CD14-positive monocyte (primary cell): ENCODE data around the gene ZNF592. TPM values are rescaled to one million over a fixed set of nuclear protein-coding genes. Genes with fewer than 3 reads are reported as not detected.
"Not testable (repeated sequence)": the region's sequence is repeated elsewhere in the genome, so short reads cannot be mapped to it uniquely, and the experiment has no call there.

Source experiments
- DNase-seq, 3 donors: peaks; one replicate each; pipeline ENCODE4 v3.0.0-alpha.2; 2011 to 2022
- H2AFZ ChIP-seq: 2 replicates; pipeline ENCODE4 v1.6.0; 2012; ENCODE audit warnings: mild to moderate bottlenecking, low read depth, low read length, inconsistent platforms; ENCODE audit not compliant: insufficient read depth, poor library complexity, severe bottlenecking
- H3K27ac ChIP-seq, 2 donors: 1 replicate in 1 of 2; 2 replicates in 1 of 2; pipeline ENCODE4 v1.5.1; 2012 to 2013; ENCODE audit warnings: low read length in 2 of 2, control low read depth in 1 of 2, inconsistent platforms in 1 of 2, low read depth in 1 of 2, mild to moderate bottlenecking in 1 of 2
- H3K27me3 ChIP-seq, 2 donors: one replicate each; pipeline versions ENCODE4 v1.6.0 to v1.6.1; 2011 to 2013; ENCODE audit warnings: low read length in 2 of 2; ENCODE audit not compliant: control insufficient read depth in 2 of 2, insufficient read depth in 2 of 2
- H3K36me3 ChIP-seq, 2 donors: replicated peaks in 1 of 2; 1 replicate in 1 of 2; 2 replicates in 1 of 2; pipeline versions ENCODE4 v1.5.1 to v1.6.1; 2012 to 2013; ENCODE audit warnings: low read length in 2 of 2, control low read depth in 1 of 2, inconsistent platforms in 1 of 2, mild to moderate bottlenecking in 1 of 2; ENCODE audit not compliant: insufficient read depth in 2 of 2, control insufficient read depth in 1 of 2
- H3K4me1 ChIP-seq, 2 donors: 1 replicate in 1 of 2; 2 replicates in 1 of 2; pipeline versions ENCODE4 v1.5.1 to v1.6.1; 2012 to 2013; ENCODE audit warnings: low read length in 2 of 2, control low read depth in 1 of 2, inconsistent platforms in 1 of 2, mild to moderate bottlenecking in 1 of 2, moderate library complexity in 1 of 2; ENCODE audit not compliant: insufficient read depth in 2 of 2, control insufficient read depth in 1 of 2
- H3K4me2 ChIP-seq: replicated peaks from 2 replicates; pipeline ENCODE3; 2012; ENCODE audit warnings: low read length, moderate library complexity, mild to moderate bottlenecking; ENCODE audit not compliant: poor library complexity, severe bottlenecking; ENCODE audit errors: extremely low read depth
- H3K4me3 ChIP-seq, 3 experiments: fragments of 200-600 bp in 1 of 3; sonication (generic) in 1 of 3; replicated peaks in 1 of 3; 1 replicate in 2 of 3; 2 replicates in 1 of 3; pipeline ENCODE4 v1.5.1; 2011 to 2013; ENCODE audit warnings: low read length in 3 of 3, mild to moderate bottlenecking in 3 of 3, control low read depth in 2 of 3, low read depth in 2 of 3, inconsistent platforms in 1 of 3, moderate library complexity in 1 of 3
- H3K79me2 ChIP-seq: 2 replicates; pipeline ENCODE4 v1.6.0; 2012; ENCODE audit warnings: mild to moderate bottlenecking, control low read depth, inconsistent platforms, low read length, moderate library complexity; ENCODE audit not compliant: insufficient read depth
- H3K9ac ChIP-seq: 2 replicates; pipeline ENCODE4 v1.6.0; 2017; ENCODE audit warnings: low read length, mild to moderate bottlenecking; ENCODE audit not compliant: insufficient read depth, poor library complexity, severe bottlenecking
- H3K9me3 ChIP-seq, 2 donors: replicated peaks in 1 of 2; 1 replicate in 1 of 2; 2 replicates in 1 of 2; pipeline versions ENCODE4 v1.5.1 to v1.6.1; 2012 to 2013; ENCODE audit warnings: low read length in 2 of 2, control low read depth in 1 of 2; ENCODE audit not compliant: control insufficient read depth in 1 of 2, insufficient read depth in 1 of 2
- H4K20me1 ChIP-seq: 2 replicates; pipeline ENCODE4 v1.6.0; 2012; ENCODE audit warnings: mild to moderate bottlenecking, low read length, control low read depth, moderate library complexity; ENCODE audit not compliant: insufficient read depth
- H3K27ac Mint-ChIP-seq, 7 donors: one replicate each; pipeline ENCODE4 v1.8.0; 2020; ENCODE audit warnings: mild to moderate bottlenecking in 7 of 7, mixed read lengths in 7 of 7, moderate library complexity in 6 of 7, inconsistent platforms in 2 of 7
- H3K27me3 Mint-ChIP-seq, 3 donors: one replicate each; pipeline ENCODE4 v1.8.0; 2021 to 2022; ENCODE audit warnings: low read depth in 3 of 3, mild to moderate bottlenecking in 3 of 3, mixed read lengths in 3 of 3, moderate library complexity in 3 of 3, inconsistent platforms in 1 of 3
- H3K36me3 Mint-ChIP-seq, 2 donors: one replicate each; pipeline ENCODE4 v1.8.0; 2020; ENCODE audit warnings: mixed read lengths in 2 of 2, inconsistent platforms in 1 of 2, mild to moderate bottlenecking in 1 of 2
- H3K4me1 Mint-ChIP-seq: one replicate; pipeline ENCODE4 v1.8.0; 2020; ENCODE audit warnings: mild to moderate bottlenecking, mixed read lengths
- H3K4me3 Mint-ChIP-seq, 2 donors: one replicate each; pipeline ENCODE4 v1.8.0; 2020; ENCODE audit warnings: mild to moderate bottlenecking in 2 of 2, mixed read lengths in 2 of 2, moderate library complexity in 1 of 2
- H3K9me3 Mint-ChIP-seq, 7 donors: one replicate each; pipeline ENCODE4 v1.8.0; 2020 to 2022; ENCODE audit warnings: mixed read lengths in 7 of 7, mild to moderate bottlenecking in 6 of 7, moderate library complexity in 6 of 7, inconsistent platforms in 2 of 7
- CTCF ChIP-seq: fragments of 200-600 bp; IDR thresholded peaks from one replicate; pipeline ENCODE4 v1.8.0; 2022; ENCODE audit warnings: antibody characterized with exemption, mild to moderate bottlenecking
- WGBS: methylation state at CpG from one replicate; pipeline ENCODE4 v1.1.5; 2013; ENCODE audit warnings: missing lambda C conversion rate; ENCODE audit not compliant: insufficient coverage; 5-methylcytosine and 5-hydroxymethylcytosine counted together
- intact Hi-C, 2 donors: fragments of 100-400 bp; cut with micrococcal nuclease; formaldehyde crosslinking; loops; one replicate each; pipeline versions ENCODE4 v1.15.0 to v1.15.1; 2023
- polyA plus RNA-seq, 3 donors: library from polyadenylated mRNA; depleted of rRNA in 1 of 3; unstranded in 2 of 3; stranded (reverse) in 1 of 3; fragments of 300-500 nt in 2 of 3; fragments of >200 nt in 1 of 3; fragmentation: Illumina TruSeq in 2 of 3; gene quantifications; 1 replicate in 2 of 3; 2 replicates in 1 of 3; pipeline ENCODE4 v1.2.3, GENCODE V29; 2012 to 2021

The ZNF592 gene
- polyA plus RNA-seq, 3 donors, result 2.8 to 43.6 (median 5.0) TPM

- no peak overlapping the region for H3K4me3 ChIP-seq
- H3K9ac ChIP-seq, result no peak overlapping the region
- H2AFZ ChIP-seq, result no peak overlapping the region
- H3K4me1 ChIP-seq, result peaks cover 37 to 40% of the 10 kb centered on the region in 2 donors
- peaks cover 92% of the 10 kb centered on the region for H3K79me2 ChIP-seq
- no peaks in the 10 kb centered on the region for H3K27me3 ChIP-seq
- Mint-ChIP-seq H3K27me3 (no peaks in the 10 kb centered on the region), H3K9me3 (no peaks in the 10 kb centered on the region), H3K27ac (peak overlapping the region in 5 of 7 donors; percentile 22 to 72 (median 35)), H3K4me1 (peaks cover 59% of the 10 kb centered on the region), H3K4me3 (no peak overlapping the region), H3K36me3 (peaks cover 12 to 22% of the 10 kb centered on the region in 2 donors)
- DNase-seq, result no peak
- peak overlapping the region in 1 of 2 donors; percentile 55 for H3K27ac ChIP-seq
- intact Hi-C loops, result no loop called here
- peaks cover 85% of the 10 kb centered on the region for H4K20me1 ChIP-seq
- peaks cover 0 to 7% of the 10 kb centered on the region in 2 donors for H3K36me3 ChIP-seq
- no peak overlapping the region for H3K4me2 ChIP-seq
- TF ChIP-seq CTCF, result no peak
- no peaks in the 10 kb centered on the region for H3K9me3 ChIP-seq
- WGBS, result 100% methylated on average over 1 of the region's 1 CpG
Observed at GRCh38 chr15:84752195-84752594, 3.8 kb downstream of the ZNF592 start.

- H3K4me1 Mint-ChIP-seq, result peaks cover 55% of the 10 kb centered on the region
- H3K36me3 Mint-ChIP-seq, result peaks cover 12 to 24% of the 10 kb centered on the region in 2 donors
- no peaks in the 10 kb centered on the region for H3K9me3 Mint-ChIP-seq
- no peak for TF ChIP-seq CTCF
- H3K27me3 Mint-ChIP-seq, result no peaks in the 10 kb centered on the region
- Histone ChIP-seq H3K4me3 (no peak overlapping the region), H3K4me2 (no peak overlapping the region), H3K9ac (no peak overlapping the region), H3K4me1 (peaks cover 32 to 39% of the 10 kb centered on the region in 2 donors), H3K36me3 (peaks cover 0 to 7% of the 10 kb centered on the region in 2 donors), H2AFZ (no peak overlapping the region), H3K9me3 (no peaks in the 10 kb centered on the region), H3K79me2 (peaks cover 92% of the 10 kb centered on the region), H4K20me1 (peaks cover 90% of the 10 kb centered on the region), H3K27ac (peak overlapping the region in 1 of 2 donors; percentile 55), H3K27me3 (no peaks in the 10 kb centered on the region)
- WGBS, result no CpG with 5 or more reads among the region's 3 CpGs
- H3K27ac Mint-ChIP-seq, result peak overlapping the region; percentile 12 to 72 (median 35)
- no peak for DNase-seq
- intact Hi-C loops, result no loop called here
- H3K4me3 Mint-ChIP-seq, result no peak overlapping the region
Observed at GRCh38 chr15:84752700-84753099, 4.3 kb downstream of the ZNF592 start.

- intact Hi-C loops, H3K9me3 ChIP-seq, H3K27me3 Mint-ChIP-seq, H3K4me2 ChIP-seq, H3K36me3 ChIP-seq, H2AFZ ChIP-seq, H3K27me3 ChIP-seq, H3K9ac ChIP-seq, H3K27ac ChIP-seq, H3K4me3 Mint-ChIP-seq, H3K4me3 ChIP-seq, DNase-seq, H3K9me3 Mint-ChIP-seq: not testable (repeated sequence)
- H3K4me1 ChIP-seq, result peaks cover 31 to 32% of the 10 kb centered on the region in 2 donors
- H3K79me2 ChIP-seq, result peaks cover 100% of the 10 kb centered on the region
- peak overlapping the region in 3 of 7 donors; percentile 42 to 84 (median 78) for H3K27ac Mint-ChIP-seq
- peaks cover 48% of the 10 kb centered on the region for H3K4me1 Mint-ChIP-seq
- H3K36me3 Mint-ChIP-seq, result peaks cover 10 to 30% of the 10 kb centered on the region in 2 donors
- peaks cover 100% of the 10 kb centered on the region for H4K20me1 ChIP-seq
- 80% methylated on average over 1 of the region's 4 CpGs for WGBS
Observed at GRCh38 chr15:84754889-84755288, 6.5 kb downstream of the ZNF592 start.
